DMS114 treated with DMSO at 0.1 percent for 48 hours (cell line): ENCODE results near the gene GSG1L.

Source experiments
- DNase-seq: peaks from one replicate; lab custom pipeline; 2025; ENCODE audit not compliant: unreplicated experiment; lab: John Stamatoyannopoulos, UW

GSG1L gene

GRCh38 chr16:28092721-28093384 lies 29.3 kb upstream of the GSG1L start:
- no peak for DNase-seq

GRCh38 chr16:28091656-28092055 lies 28.1 kb upstream of the GSG1L start:
- DNase-seq, result no peak

- no peak for DNase-seq
Measured at GRCh38 chr16:28090646-28091377, 27.3 kb upstream of the GSG1L start.

- DNase-seq, result no peak
Measured at GRCh38 chr16:28089992-28090365, 26.5 kb upstream of the GSG1L start.

GRCh38 chr16:28089205-28089991 lies 25.9 kb upstream of the GSG1L start:
- no peak for DNase-seq

- no peak for DNase-seq
Measured at GRCh38 chr16:28087675-28088300, 24.3 kb upstream of the GSG1L start.

- no peak for DNase-seq
Measured at GRCh38 chr16:28087140-28087660, 23.7 kb upstream of the GSG1L start.

GRCh38 chr16:28086186-28087139 lies 22.9 kb upstream of the GSG1L start:
- DNase-seq, result no peak

GRCh38 chr16:28085389-28086171 lies 22.1 kb upstream of the GSG1L start:
- no peak for DNase-seq

- DNase-seq, result no peak
Measured at GRCh38 chr16:28084209-28084608, 20.7 kb upstream of the GSG1L start.

- DNase-seq, result no peak
Measured at GRCh38 chr16:28082624-28083023, 19.1 kb upstream of the GSG1L start.

- DNase-seq, result no peak
Measured at GRCh38 chr16:28081391-28081968, 18.0 kb upstream of the GSG1L start.

GRCh38 chr16:28078261-28078660 lies 14.7 kb upstream of the GSG1L start:
- no peak for DNase-seq

GRCh38 chr16:28073836-28074235 lies 10.3 kb upstream of the GSG1L start:
- DNase-seq, result no peak

- DNase-seq, result no peak
Measured at GRCh38 chr16:28072087-28072486, 8.6 kb upstream of the GSG1L start.

- DNase-seq, result no peak
Measured at GRCh38 chr16:28069971-28070794, 6.7 kb upstream of the GSG1L start.

- no peak for DNase-seq
Measured at GRCh38 chr16:28068976-28069375, 5.5 kb upstream of the GSG1L start.
